EL (cell line): Measurements from ENCODE around the gene TBC1D22A.

Experiments
- DNase-seq: peaks from one replicate; pipeline ENCODE4 v3.0.0-alpha.2; 2016

The TBC1D22A gene

GRCh38 chr22:46754110-46754799 is 8.2 kb upstream of the TBC1D22A start:
- DNase-seq = peak; percentile 99

GRCh38 chr22:46754826-46755225 is 7.6 kb upstream of the TBC1D22A start:
- no peak for DNase-seq

GRCh38 chr22:46755525-46755924 is 6.9 kb upstream of the TBC1D22A start:
- no peak for DNase-seq

- DNase-seq = no peak
These were observed 6.4 kb upstream of the TBC1D22A start for GRCh38 chr22:46756097-46756496.

- DNase-seq = no peak
These were observed 5.3 kb upstream of the TBC1D22A start for GRCh38 chr22:46757104-46757503.

- no peak for DNase-seq
These were observed 4.3 kb upstream of the TBC1D22A start for GRCh38 chr22:46758121-46758520.

GRCh38 chr22:46758867-46759290 is 3.6 kb upstream of the TBC1D22A start:
- DNase-seq = peak; percentile 58

- no peak for DNase-seq
These were observed 1.4 kb upstream of the TBC1D22A start for GRCh38 chr22:46761017-46761416.

GRCh38 chr22:46761539-46762237 is 762 bp upstream of the TBC1D22A start:
- DNase-seq = no peak

GRCh38 chr22:46763051-46763705 is 728 bp downstream of the TBC1D22A start:
- DNase-seq = peak; percentile 36

GRCh38 chr22:46764140-46764680 is 1.8 kb downstream of the TBC1D22A start:
- no peak for DNase-seq

GRCh38 chr22:46764779-46765485 is 2.5 kb downstream of the TBC1D22A start:
- DNase-seq = no peak

- DNase-seq = no peak
These were observed 4.2 kb downstream of the TBC1D22A start for GRCh38 chr22:46766611-46767010.

- no peak for DNase-seq
These were observed 5.0 kb downstream of the TBC1D22A start for GRCh38 chr22:46767249-46767985.

- no peak for DNase-seq
These were observed 6.8 kb downstream of the TBC1D22A start for GRCh38 chr22:46769191-46769675.

GRCh38 chr22:46769706-46770105 is 7.3 kb downstream of the TBC1D22A start:
- DNase-seq = no peak

GRCh38 chr22:46770151-46770641 is 7.7 kb downstream of the TBC1D22A start:
- no peak for DNase-seq

GRCh38 chr22:46770726-46771125 is 8.3 kb downstream of the TBC1D22A start:
- no peak for DNase-seq

GRCh38 chr22:46773076-46773475 is 10.6 kb downstream of the TBC1D22A start:
- DNase-seq = no peak

GRCh38 chr22:46774253-46774979 is 12.0 kb downstream of the TBC1D22A start:
- DNase-seq = no peak
